HG02610 (cell line): ENCODE measurements around the gene GPC3.

Experiments
- ATAC-seq: cut with Tn5 transposase; IDR thresholded peaks from one replicate; pipeline ENCODE4 v1.9.1; 2021; ENCODE audit warnings: mild to moderate bottlenecking, moderate library complexity; ENCODE audit not compliant: unreplicated experiment

Gene GPC3

GRCh38 chrX:133933316-133933715, 52.1 kb downstream of the GPC3 start:
- no peak for ATAC-seq

- no peak for ATAC-seq
Observed at GRCh38 chrX:133929836-133930464, 55.4 kb downstream of the GPC3 start.

GRCh38 chrX:133928365-133928764, 57.0 kb downstream of the GPC3 start:
- ATAC-seq, result no peak

GRCh38 chrX:133926809-133927208, 58.6 kb downstream of the GPC3 start:
- no peak for ATAC-seq

GRCh38 chrX:133926099-133926498, 59.3 kb downstream of the GPC3 start:
- ATAC-seq, result no peak

GRCh38 chrX:133924548-133924947, 60.8 kb downstream of the GPC3 start:
- ATAC-seq, result no peak

GRCh38 chrX:133923548-133923947, 61.8 kb downstream of the GPC3 start:
- no peak for ATAC-seq

GRCh38 chrX:133923113-133923512, 62.3 kb downstream of the GPC3 start:
- peak; percentile 82 for ATAC-seq

GRCh38 chrX:133922390-133922771, 63.0 kb downstream of the GPC3 start:
- no peak for ATAC-seq

- ATAC-seq, result no peak
Observed at GRCh38 chrX:133921764-133922389, 63.5 kb downstream of the GPC3 start.

GRCh38 chrX:133921086-133921485, 64.3 kb downstream of the GPC3 start:
- no peak for ATAC-seq

- ATAC-seq, result no peak
Observed at GRCh38 chrX:133918361-133918771, 67.0 kb downstream of the GPC3 start.

GRCh38 chrX:133916984-133917722, 68.2 kb downstream of the GPC3 start:
- peak; percentile 56 for ATAC-seq

- no peak for ATAC-seq
Observed at GRCh38 chrX:133913658-133914388, 71.6 kb downstream of the GPC3 start.

- ATAC-seq, result no peak
Observed at GRCh38 chrX:133913009-133913408, 72.4 kb downstream of the GPC3 start.

- ATAC-seq, result no peak
Observed at GRCh38 chrX:133911825-133912495, 73.4 kb downstream of the GPC3 start.

- no peak for ATAC-seq
Observed at GRCh38 chrX:133910539-133910938, 74.9 kb downstream of the GPC3 start.

GRCh38 chrX:133909888-133910287, 75.5 kb downstream of the GPC3 start:
- ATAC-seq, result no peak

GRCh38 chrX:133908223-133908955, 77.0 kb downstream of the GPC3 start:
- no peak for ATAC-seq

GRCh38 chrX:133907606-133908005, 77.8 kb downstream of the GPC3 start:
- no peak for ATAC-seq
